ENCODE results near the gene COL5A1.

DNA sequence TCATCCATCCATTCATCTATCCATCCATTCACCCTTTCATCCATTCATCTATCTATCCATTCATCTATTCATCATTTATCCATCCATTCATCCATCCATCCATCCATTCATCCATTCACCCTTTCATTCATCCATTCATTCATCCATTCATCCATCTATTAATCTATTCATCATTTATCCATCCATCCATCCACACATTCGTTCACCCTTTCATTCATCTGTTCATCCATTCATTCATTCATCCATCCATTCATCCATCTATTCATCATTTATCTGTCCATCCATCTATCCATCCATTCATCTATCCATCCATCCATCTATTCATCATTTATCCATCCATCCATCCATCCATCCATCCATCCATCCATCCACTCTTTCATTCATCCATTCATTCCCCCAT lies 205.1 kb downstream of the COL5A1 start:
- TF ChIP-seq EZH2phosphoT487 (IDR thresholded peaks at IDR 0.05; ENCODE audit: insufficient read depth, low read depth) = no peak
- no peak for TF ChIP-seq EZH2 (IDR thresholded peaks at IDR 0.05; ENCODE audit: insufficient read depth, poor library complexity, severe bottlenecking)
